ENCODE data around the gene ARSA. TPM values are rescaled to one million over a fixed set of nuclear protein-coding genes. Genes with fewer than 3 reads are reported as not detected.
A peak's percentile ranks its signal among the peaks of the same experiment; 100 is the strongest.

ARSA gene
- total and polyA plus RNA-seq, 2 of the 13 experiments (the other 11 are each of a cell fraction or from before 2014, with no cell fraction given), result 9.0 to 11.5 TPM

GRCh38 chr22:50620593-50621355 lies 7.2 kb downstream of the ARSA start (continued):
- TF ChIP-seq U2AF1 (optimal IDR thresholded peaks at IDR 0.05; ENCODE audit: low read depth, low read length) (no peak), ZNF460 (CRISPR knock-in tag; IDR thresholded peaks at IDR 0.05; ENCODE audit: borderline replicate concordance) (no peak), ZBTB44 (CRISPR knock-in tag; IDR thresholded peaks at IDR 0.05) (no peak), SMYD3 (CRISPR knock-in tag; IDR thresholded peaks at IDR 0.05) (no peak), STAT5B (CRISPR knock-in tag; IDR thresholded peaks at IDR 0.05) (no peak), ZNF530 (CRISPR knock-in tag; IDR thresholded peaks at IDR 0.05; ENCODE audit: low read depth) (no peak), ZNF839 (CRISPR knock-in tag; IDR thresholded peaks at IDR 0.05; ENCODE audit: borderline replicate concordance) (no peak), SRY (CRISPR knock-in tag; IDR thresholded peaks at IDR 0.05) (0 out of 2 replicates have a peak, but pooled peaks have one; percentile 17), REPIN1 (CRISPR knock-in tag; IDR thresholded peaks at IDR 0.05; ENCODE audit: borderline replicate concordance, low read depth) (no peak), ZNF564 (CRISPR knock-in tag; IDR thresholded peaks at IDR 0.05) (no peak), TFAP4 (IDR thresholded peaks at IDR 0.05; ENCODE audit: borderline replicate concordance, low read depth) (no peak), ZEB1 (IDR thresholded peaks at IDR 0.05; ENCODE audit: insufficient replicate concordance, low read depth) (no peak), MXI1 (IDR thresholded peaks at IDR 0.05; ENCODE audit: borderline replicate concordance, low read depth, low read length) (0 out of 3 replicates have a peak, but pooled peaks have one; percentile 20), ZBTB26 (CRISPR knock-in tag; IDR thresholded peaks at IDR 0.05; ENCODE audit: borderline replicate concordance) (no peak), ZNF17 (CRISPR knock-in tag; IDR thresholded peaks at IDR 0.05) (no peak)
- TF ChIP-seq, protein P1, sequence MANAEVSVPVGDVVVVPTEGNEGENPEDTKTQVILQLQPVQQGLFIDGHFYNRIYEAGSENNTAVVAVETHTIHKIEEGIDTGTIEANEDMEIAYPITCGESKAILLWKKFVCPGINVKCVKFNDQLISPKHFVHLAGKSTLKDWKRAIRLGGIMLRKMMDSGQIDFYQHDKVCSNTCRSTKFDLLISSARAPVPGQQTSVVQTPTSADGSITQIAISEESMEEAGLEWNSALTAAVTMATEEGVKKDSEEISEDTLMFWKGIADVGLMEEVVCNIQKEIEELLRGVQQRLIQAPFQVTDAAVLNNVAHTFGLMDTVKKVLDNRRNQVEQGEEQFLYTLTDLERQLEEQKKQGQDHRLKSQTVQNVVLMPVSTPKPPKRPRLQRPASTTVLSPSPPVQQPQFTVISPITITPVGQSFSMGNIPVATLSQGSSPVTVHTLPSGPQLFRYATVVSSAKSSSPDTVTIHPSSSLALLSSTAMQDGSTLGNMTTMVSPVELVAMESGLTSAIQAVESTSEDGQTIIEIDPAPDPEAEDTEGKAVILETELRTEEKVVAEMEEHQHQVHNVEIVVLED (CRISPR knock-in tag; IDR thresholded peaks at IDR 0.05; ENCODE audit: borderline replicate concordance), result 0 out of 2 replicates have a peak, but pooled peaks have one; percentile 2
- TF ChIP-seq, protein P2, sequence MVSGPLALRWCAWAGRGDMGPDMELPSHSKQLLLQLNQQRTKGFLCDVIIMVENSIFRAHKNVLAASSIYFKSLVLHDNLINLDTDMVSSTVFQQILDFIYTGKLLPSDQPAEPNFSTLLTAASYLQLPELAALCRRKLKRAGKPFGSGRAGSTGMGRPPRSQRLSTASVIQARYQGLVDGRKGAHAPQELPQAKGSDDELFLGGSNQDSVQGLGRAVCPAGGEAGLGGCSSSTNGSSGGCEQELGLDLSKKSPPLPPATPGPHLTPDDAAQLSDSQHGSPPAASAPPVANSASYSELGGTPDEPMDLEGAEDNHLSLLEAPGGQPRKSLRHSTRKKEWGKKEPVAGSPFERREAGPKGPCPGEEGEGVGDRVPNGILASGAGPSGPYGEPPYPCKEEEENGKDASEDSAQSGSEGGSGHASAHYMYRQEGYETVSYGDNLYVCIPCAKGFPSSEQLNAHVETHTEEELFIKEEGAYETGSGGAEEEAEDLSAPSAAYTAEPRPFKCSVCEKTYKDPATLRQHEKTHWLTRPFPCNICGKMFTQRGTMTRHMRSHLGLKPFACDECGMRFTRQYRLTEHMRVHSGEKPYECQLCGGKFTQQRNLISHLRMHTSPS (CRISPR knock-in tag; IDR thresholded peaks at IDR 0.05; ENCODE audit: low read depth), result no peak
- TF ChIP-seq, protein P3, sequence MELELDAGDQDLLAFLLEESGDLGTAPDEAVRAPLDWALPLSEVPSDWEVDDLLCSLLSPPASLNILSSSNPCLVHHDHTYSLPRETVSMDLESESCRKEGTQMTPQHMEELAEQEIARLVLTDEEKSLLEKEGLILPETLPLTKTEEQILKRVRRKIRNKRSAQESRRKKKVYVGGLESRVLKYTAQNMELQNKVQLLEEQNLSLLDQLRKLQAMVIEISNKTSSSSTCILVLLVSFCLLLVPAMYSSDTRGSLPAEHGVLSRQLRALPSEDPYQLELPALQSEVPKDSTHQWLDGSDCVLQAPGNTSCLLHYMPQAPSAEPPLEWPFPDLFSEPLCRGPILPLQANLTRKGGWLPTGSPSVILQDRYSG (CRISPR knock-in tag; IDR thresholded peaks at IDR 0.05), result no peak
- TF ChIP-seq, protein P4, sequence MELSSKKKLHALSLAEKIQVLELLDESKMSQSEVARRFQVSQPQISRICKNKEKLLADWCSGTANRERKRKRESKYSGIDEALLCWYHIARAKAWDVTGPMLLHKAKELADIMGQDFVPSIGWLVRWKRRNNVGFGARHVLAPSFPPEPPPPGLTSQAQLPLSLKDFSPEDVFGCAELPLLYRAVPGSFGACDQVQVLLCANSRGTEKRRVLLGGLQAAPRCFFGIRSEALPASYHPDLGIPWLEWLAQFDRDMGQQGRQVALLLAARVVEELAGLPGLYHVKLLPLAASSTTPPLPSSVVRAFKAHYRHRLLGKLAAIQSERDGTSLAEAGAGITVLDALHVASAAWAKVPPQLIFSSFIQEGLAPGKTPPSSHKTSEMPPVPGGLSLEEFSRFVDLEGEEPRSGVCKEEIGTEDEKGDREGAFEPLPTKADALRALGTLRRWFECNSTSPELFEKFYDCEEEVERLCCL (CRISPR knock-in tag; IDR thresholded peaks at IDR 0.05; ENCODE audit: borderline replicate concordance), result no peak

All from HepG2 (cell line).